SK-N-SH (cell line): ENCODE results near the gene LRCH4. TPM values are rescaled to one million over a fixed set of nuclear protein-coding genes. Genes with fewer than 3 reads are reported as not detected.

Source experiments
- CTCF ChIA-PET: fragments of 300-600, 350-600 bp; formaldehyde crosslinking; extraction: SDS; loops from one replicate; lab custom pipeline; 2021; lab: Yijun Ruan, JAX
- POLR2A ChIA-PET: fragments of 350-600 bp; sonication (Branson Sonifier 250); formaldehyde crosslinking; extraction: SDS; loops from one replicate; lab custom pipeline; 2020; ENCODE audit warnings: antibody characterized with exemption, inconsistent platforms; lab: Yijun Ruan, JAX
- DNase-seq: peaks from one replicate; pipeline ENCODE4 v3.0.0; 2012
- H2AFZ ChIP-seq: fragments of 200-600 bp; sonication (generic); 2 replicates; pipeline ENCODE4 v1.8.1; 2016; ENCODE audit warnings: antibody characterized with exemption, mild to moderate bottlenecking, low read depth
- H3F3A ChIP-seq: fragments of 200-600 bp; sonication (generic); replicated peaks from 2 replicates; pipeline ENCODE3; 2016; ENCODE audit warnings: antibody characterized with exemption, mild to moderate bottlenecking; ENCODE audit not compliant: insufficient read depth
- H3K27ac ChIP-seq, 2 experiments: fragments of 200-500 bp in 1 of 2; fragments of 200-600 bp in 1 of 2; sonication (Bioruptor generic) in 1 of 2; sonication (generic), shearing (Covaris generic) in 1 of 2; 2 replicates each; pipeline versions ENCODE4 v1.5.1 to v1.6.1; 2014 to 2016; ENCODE audit warnings: low read depth in 2 of 2, inconsistent platforms in 1 of 2, low read length in 1 of 2, mild to moderate bottlenecking in 1 of 2, mixed read lengths in 1 of 2
- H3K27me3 ChIP-seq: fragments of 200-600 bp; sonication (generic), shearing (Covaris generic); 2 replicates; pipeline ENCODE4 v1.6.1; 2016; ENCODE audit warnings: mixed run types; ENCODE audit not compliant: insufficient read depth
- H3K36me3 ChIP-seq, 2 experiments: fragments of 200-500 bp in 1 of 2; fragments of 200-600 bp in 1 of 2; sonication (Bioruptor generic) in 1 of 2; sonication (generic) in 1 of 2; replicated peaks in 1 of 2; 2 replicates each; pipeline versions ENCODE3 to v1.5.1; 2014 to 2016; ENCODE audit warnings: low read length in 1 of 2, mild to moderate bottlenecking in 1 of 2; ENCODE audit not compliant: insufficient read depth in 2 of 2, control insufficient read depth in 1 of 2
- H3K4me1 ChIP-seq, 2 experiments: fragments of 200-500 bp in 1 of 2; fragments of 200-600 bp in 1 of 2; sonication (Bioruptor generic) in 1 of 2; sonication (generic), shearing (Covaris generic) in 1 of 2; 2 replicates each; pipeline versions ENCODE4 v1.5.1 to v1.6.1; 2014 to 2016; ENCODE audit warnings: low read depth in 1 of 2, low read length in 1 of 2, mixed run types in 1 of 2; ENCODE audit not compliant: insufficient read depth in 2 of 2, control insufficient read depth in 1 of 2
- H3K4me2 ChIP-seq: fragments of 200-600 bp; sonication (generic), shearing (Covaris generic); 2 replicates; pipeline ENCODE4 v1.6.1; 2017; ENCODE audit warnings: mixed run types
- H3K4me3 ChIP-seq, 2 experiments: fragments of 200-500 bp in 1 of 2; fragments of 200-600 bp in 1 of 2; sonication (Bioruptor generic) in 1 of 2; sonication (generic), shearing (Covaris generic) in 1 of 2; 2 replicates each; pipeline versions ENCODE4 v1.5.1 to v1.8.1; 2014 to 2016; ENCODE audit warnings: low read depth in 2 of 2, inconsistent platforms in 1 of 2, low read length in 1 of 2, mild to moderate bottlenecking in 1 of 2, mixed read lengths in 1 of 2, moderate library complexity in 1 of 2
- H3K79me2 ChIP-seq: fragments of 200-600 bp; sonication (generic); 2 replicates; pipeline ENCODE4 v1.8.1; 2017; ENCODE audit warnings: mild to moderate bottlenecking; ENCODE audit not compliant: insufficient read depth
- H3K9ac ChIP-seq: fragments of 200-600 bp; sonication (generic); 2 replicates; pipeline ENCODE4 v1.6.1; 2017; ENCODE audit warnings: mixed run types
- H3K9me2 ChIP-seq: fragments of 200-600 bp; sonication (generic); 2 replicates; pipeline ENCODE4 v1.6.1; 2017; ENCODE audit warnings: mixed run types
- H3K9me3 ChIP-seq: fragments of 200-600 bp; sonication (generic); 2 replicates; pipeline ENCODE4 v1.6.1; 2017; ENCODE audit warnings: mixed run types, mild to moderate bottlenecking, moderate library complexity
- H4K20me1 ChIP-seq: fragments of 200-600 bp; sonication (generic); 2 replicates; pipeline ENCODE4 v1.6.1; 2017; ENCODE audit warnings: mild to moderate bottlenecking, mixed run types; ENCODE audit not compliant: insufficient read depth
- CHD2 ChIP-seq: fragments of 150-350 bp; IDR thresholded peaks from 2 replicates; pipeline ENCODE4 v1.6.1; 2018; ENCODE audit warnings: low read length; ENCODE audit not compliant: partially characterized antibody
- EP300 ChIP-seq, 2 experiments: IDR thresholded peaks; 2 replicates each; pipeline versions ENCODE4 v1.4.0 to v1.6.1; 2012; ENCODE audit warnings: borderline replicate concordance in 1 of 2, low read depth in 1 of 2, low read length in 1 of 2
- FOSL2 ChIP-seq: IDR thresholded peaks from 2 replicates; pipeline ENCODE4 v1.4.0; 2012; ENCODE audit warnings: low read depth, mild to moderate bottlenecking, moderate library complexity, borderline replicate concordance
- GABPA ChIP-seq: IDR thresholded peaks from 2 replicates; pipeline ENCODE4 v1.4.0; 2012; ENCODE audit warnings: low read depth, mild to moderate bottlenecking
- MEF2A ChIP-seq: IDR thresholded peaks from 2 replicates; pipeline ENCODE4 v1.4.0; 2012; ENCODE audit warnings: low read depth, borderline replicate concordance
- POLR2AphosphoS5 ChIP-seq: IDR thresholded peaks from 2 replicates; pipeline ENCODE4 v1.6.1; 2012; ENCODE audit warnings: low read depth, low read length
- REST ChIP-seq: IDR thresholded peaks from 2 replicates; pipeline ENCODE4 v1.6.1; 2012; ENCODE audit warnings: mild to moderate bottlenecking, low read depth, low read length, moderate library complexity
- RFX5 ChIP-seq: IDR thresholded peaks from 2 replicates; pipeline ENCODE4 v1.6.1; 2012; ENCODE audit warnings: mild to moderate bottlenecking, improper control_type of control experiment, low read length
- SIN3A ChIP-seq: IDR thresholded peaks from 2 replicates; pipeline ENCODE4 v1.6.1; 2012; ENCODE audit warnings: low read depth, mild to moderate bottlenecking, low read length, moderate library complexity, borderline replicate concordance
- TEAD4 ChIP-seq: IDR thresholded peaks from 2 replicates; pipeline ENCODE4 v1.4.0; 2012; ENCODE audit warnings: mild to moderate bottlenecking, borderline replicate concordance; ENCODE audit not compliant: insufficient read depth
- USF1 ChIP-seq: IDR thresholded peaks from 2 replicates; pipeline ENCODE4 v1.4.0; 2012; ENCODE audit warnings: low read depth, borderline replicate concordance
- WGBS: methylation state at CpG from one replicate; pipeline ENCODE4 v1.1.6; 2017; ENCODE audit warnings: low lambda C conversion rate; 5-methylcytosine and 5-hydroxymethylcytosine counted together
- polyA plus RNA-seq, 3 experiments: library from polyadenylated mRNA; depleted of rRNA; stranded (reverse); fragments of >200 nt; gene quantifications; 2 replicates each; pipeline ENCODE4 v1.2.3, GENCODE V29; 2012

LRCH4 gene
- polyA plus RNA-seq, 1 of the 3 experiments (the other 2 are of a cell fraction), result 29.8 TPM

- WGBS, result 94% methylated on average over 12 of the region's 12 CpGs
- Histone ChIP-seq H3K4me3 (no peak overlapping the region), H3K27me3 (no peaks in the 10 kb centered on the region), H3K4me1 (peaks cover 10 to 11% of the 10 kb centered on the region in 2 experiments; a peak in 3 of 4 replicates), H3K9me3 (no peaks in the 10 kb centered on the region), H3F3A (peaks cover 60% of the 10 kb centered on the region), H3K9me2 (no peaks in the 10 kb centered on the region), H3K4me2 (no peak overlapping the region), H4K20me1 (no peaks in the 10 kb centered on the region), H3K27ac (no peak overlapping the region), H3K9ac (no peak overlapping the region), H2AFZ (no peak overlapping the region), H3K36me3 (peaks cover 27 to 32% of the 10 kb centered on the region in 2 experiments), H3K79me2 (peaks cover 18% of the 10 kb centered on the region)
- POLR2A ChIA-PET, result interaction anchor here (0.5 to 1.5 kb wide), 2 partner anchors 50 to 163 kb away, joined by 3 to 4 read pairs; partner anchors contain the start of gene ACTL6B
- CTCF ChIA-PET, result interaction anchor here (0.6 to 5.4 kb wide), 9 partner anchors 20 to 478 kb away, joined by 3 to 62 read pairs (median 4); partner anchors contain the start of genes FBXO24 and LRCH4
- no peak for DNase-seq
- TF ChIP-seq USF1 (no peak), GABPA (no peak)
Measured at GRCh38 chr7:100606313-100606712, 20.4 kb upstream of the LRCH4 start.

GRCh38 chr7:100604976-100605911 is 19.3 kb upstream of the LRCH4 start:
- 78% methylated on average over 66 of the region's 68 CpGs for WGBS
- H3K9ac ChIP-seq, result 0 out of 2 replicates have a peak overlapping the region, but pooled peaks have one; percentile 39
- H3K9me3 ChIP-seq, result no peaks in the 10 kb centered on the region
- H3K27ac ChIP-seq, result peak overlapping the region; percentile 37 to 77; a peak in 3 of 4 replicates
- ChIA-PET CTCF (interaction anchor here (0.6 to 5.4 kb wide), 14 partner anchors 10 to 140 kb away, joined by 3 to 62 read pairs (median 4); partner anchors contain the start of genes ACTL6B, FBXO24 and LRCH4), POLR2A (interaction anchor here (1.5 to 3.7 kb wide), 3 partner anchors 16 to 68 kb away, joined by 4 to 16 read pairs (median 5); partner anchors contain the start of genes ACTL6B and GNB2)
- no peak overlapping the region; the same call in 1 of the 2 replicates for H2AFZ ChIP-seq
- H3K79me2 ChIP-seq, result peaks cover 18% of the 10 kb centered on the region
- DNase-seq, result no peak
- H4K20me1 ChIP-seq, result no peaks in the 10 kb centered on the region
- H3F3A ChIP-seq, result peaks cover 49% of the 10 kb centered on the region
- peaks cover 27 to 32% of the 10 kb centered on the region in 2 experiments for H3K36me3 ChIP-seq
- peak overlapping the region; percentile 97 for H3K4me2 ChIP-seq
- peak overlapping the region; percentile 62 to 67 for H3K4me3 ChIP-seq
- H3K4me1 ChIP-seq, result peaks cover 10 to 20% of the 10 kb centered on the region in 2 experiments; a peak in 3 of 4 replicates
- no peaks in the 10 kb centered on the region for H3K27me3 ChIP-seq
- TF ChIP-seq FOSL2 (no peak), POLR2AphosphoS5 (no peak), MEF2A (no peak), CHD2 (no peak), EP300 (IDR thresholded peaks at IDR 0.05; ENCODE audit: borderline replicate concordance in 1 of 2, low read depth in 1 of 2, low read length in 1 of 2) (no peak), RFX5 (no peak), TEAD4 (no peak), REST (no peak), SIN3A (no peak)
- no peaks in the 10 kb centered on the region for H3K9me2 ChIP-seq
